IMR-90 (cell line): ENCODE results near the gene ATP6AP1. TPM values are rescaled to one million over a fixed set of nuclear protein-coding genes. Genes with fewer than 3 reads are reported as not detected.

Source experiments
- ATAC-seq: fragments of 200-7000 bp; cut with Tn5 transposase; 2 replicates; pipeline ENCODE4 v1.9.1; 2020; ENCODE audit warnings: low read depth, mild to moderate bottlenecking, moderate library complexity
- BruUV-seq: library from RNA; stranded (reverse); fragments of 400-500 nt; replicated peaks from 2 replicates; lab custom pipeline; 2021; lab: Mats Ljungman, UMichigan
- CTCF ChIA-PET: fragments of 300-600 bp; formaldehyde crosslinking; extraction: SDS; loops from one replicate; lab custom pipeline; 2021; ENCODE audit warnings: antibody characterized with exemption; lab: Yijun Ruan, JAX
- POLR2A ChIA-PET: fragments of 300-600 bp; sonication (Branson Sonifier 250); formaldehyde crosslinking; loops from one replicate; lab custom pipeline; 2022; ENCODE audit warnings: antibody characterized with exemption; ENCODE audit not compliant: unreplicated experiment; lab: Charles Lee
- DNase-seq: peaks from one replicate; pipeline ENCODE4 v3.0.0; 2013
- H2AFZ ChIP-seq: replicated peaks from 2 replicates; pipeline ENCODE3; 2013; ENCODE audit warnings: low read length, mild to moderate bottlenecking; ENCODE audit not compliant: poor library complexity
- H2AK5ac ChIP-seq: 2 replicates; pipeline ENCODE4 v1.6.1; 2013; ENCODE audit warnings: low read depth, low read length, inconsistent platforms
- H2AK9ac ChIP-seq: replicated peaks from 2 replicates; pipeline ENCODE3; 2013; ENCODE audit warnings: mild to moderate bottlenecking, low read depth, low read length, moderate library complexity; ENCODE audit not compliant: poor library complexity
- H2BK120ac ChIP-seq: 2 replicates; pipeline ENCODE4 v1.6.1; 2013; ENCODE audit warnings: low read depth, low read length, inconsistent platforms
- H2BK15ac ChIP-seq: 3 replicates; pipeline ENCODE4 v1.6.1; 2013; ENCODE audit warnings: low read depth, low read length, inconsistent platforms
- H2BK20ac ChIP-seq: 2 replicates; pipeline ENCODE4 v1.6.1; 2013; ENCODE audit warnings: low read depth, mild to moderate bottlenecking, inconsistent platforms, low read length, moderate library complexity
- H2BK5ac ChIP-seq: 2 replicates; pipeline ENCODE4 v1.6.1; 2013; ENCODE audit warnings: mild to moderate bottlenecking, low read depth, low read length, inconsistent platforms; ENCODE audit not compliant: poor library complexity, severe bottlenecking
- H3K14ac ChIP-seq: replicated peaks from 2 replicates; pipeline ENCODE4 v1.6.1; 2013; ENCODE audit warnings: low read depth, low read length, inconsistent platforms
- H3K18ac ChIP-seq: 2 replicates; pipeline ENCODE4 v1.6.1; 2013; ENCODE audit warnings: low read depth, low read length, control low read depth
- H3K23ac ChIP-seq: 2 replicates; pipeline ENCODE4 v1.6.1; 2013; ENCODE audit warnings: low read depth, low read length, inconsistent platforms
- H3K27ac ChIP-seq: 2 replicates; pipeline ENCODE4 v1.5.1; 2013; ENCODE audit warnings: mild to moderate bottlenecking, control low read depth, low read length; ENCODE audit not compliant: insufficient read depth
- H3K27me3 ChIP-seq: 2 replicates; pipeline ENCODE4 v1.6.1; 2013; ENCODE audit warnings: low read length; ENCODE audit not compliant: control insufficient read depth, insufficient read depth
- H3K36me3 ChIP-seq: 2 replicates; pipeline ENCODE4 v1.6.1; 2013; ENCODE audit warnings: low read length, mixed read lengths; ENCODE audit not compliant: control insufficient read depth, insufficient read depth
- H3K4ac ChIP-seq: 2 replicates; pipeline ENCODE4 v1.6.1; 2013; ENCODE audit warnings: low read depth, low read length, inconsistent platforms
- H3K4me1 ChIP-seq: 2 replicates; pipeline ENCODE4 v1.6.1; 2013; ENCODE audit warnings: low read length, mixed read lengths; ENCODE audit not compliant: control insufficient read depth, insufficient read depth
- H3K4me2 ChIP-seq: 2 replicates; pipeline ENCODE4 v1.6.1; 2013; ENCODE audit warnings: low read depth, mild to moderate bottlenecking, control low read depth, low read length, moderate library complexity
- H3K4me3 ChIP-seq: 2 replicates; pipeline ENCODE4 v1.5.1; 2013; ENCODE audit warnings: low read depth, mild to moderate bottlenecking, control low read depth, low read length, moderate library complexity; ENCODE audit not compliant: insufficient read depth
- H3K56ac ChIP-seq: 2 replicates; pipeline ENCODE4 v1.6.1; 2013; ENCODE audit warnings: low read length, inconsistent platforms; ENCODE audit not compliant: insufficient read depth; ENCODE audit errors: extremely low read depth
- H3K79me1 ChIP-seq, 2 experiments: 2 replicates each; pipeline ENCODE4 v1.6.1; 2013; ENCODE audit warnings: low read length in 2 of 2, inconsistent platforms in 1 of 2, low read depth in 1 of 2
- H3K9ac ChIP-seq: 2 replicates; pipeline ENCODE4 v1.6.1; 2013; ENCODE audit warnings: low read depth, low read length, control low read depth
- H3K9me1 ChIP-seq: 2 replicates; pipeline ENCODE4 v1.6.1; 2013; ENCODE audit warnings: low read length, inconsistent platforms; ENCODE audit not compliant: insufficient read depth
- H3K9me3 ChIP-seq: 2 replicates; pipeline ENCODE4 v1.6.1; 2013; ENCODE audit warnings: low read length; ENCODE audit not compliant: control insufficient read depth, insufficient read depth
- H4K20me1 ChIP-seq: 2 replicates; pipeline ENCODE4 v1.6.1; 2013; ENCODE audit warnings: low read length, inconsistent platforms; ENCODE audit not compliant: insufficient read depth
- H4K5ac ChIP-seq: 2 replicates; pipeline ENCODE4 v1.6.1; 2013; ENCODE audit warnings: mild to moderate bottlenecking, low read depth, low read length, control low read depth
- H4K8ac ChIP-seq, 2 experiments: 2 replicates each; pipeline ENCODE4 v1.6.1; 2013; ENCODE audit warnings: low read depth in 2 of 2, low read length in 2 of 2, control low read depth in 1 of 2, inconsistent platforms in 1 of 2
- H4K91ac ChIP-seq: 2 replicates; pipeline ENCODE4 v1.6.1; 2013; ENCODE audit warnings: low read depth, low read length, inconsistent platforms; ENCODE audit not compliant: insufficient read depth
- CEBPB ChIP-seq: IDR thresholded peaks from 2 replicates; pipeline ENCODE4 v1.6.1; 2012; ENCODE audit warnings: low read depth, low read length, improper control_type of control experiment
- CTCF ChIP-seq: conservative IDR thresholded peaks from 2 replicates; pipeline ENCODE4 v1.5.1; 2012; ENCODE audit warnings: mild to moderate bottlenecking, low read depth, low read length, improper control_type of control experiment
- MAFK ChIP-seq: IDR thresholded peaks from 2 replicates; pipeline ENCODE4 v1.6.1; 2012; ENCODE audit warnings: low read depth, low read length, improper control_type of control experiment
- RAD21 ChIP-seq: IDR thresholded peaks from 2 replicates; pipeline ENCODE4 v1.6.1; 2012; ENCODE audit warnings: low read length, improper control_type of control experiment
- RCOR1 ChIP-seq: IDR thresholded peaks from 2 replicates; pipeline ENCODE4 v1.6.1; 2012; ENCODE audit warnings: mild to moderate bottlenecking, low read length, improper control_type of control experiment; ENCODE audit not compliant: insufficient replicate concordance
- RFX5 ChIP-seq: IDR thresholded peaks from 2 replicates; pipeline ENCODE4 v1.8.0; 2012; ENCODE audit warnings: low read depth, mild to moderate bottlenecking, low read length, moderate library complexity
- SMC3 ChIP-seq: fragments of 150-350 bp; IDR thresholded peaks from 2 replicates; pipeline ENCODE4 v1.6.1; 2016; ENCODE audit warnings: low read depth, mild to moderate bottlenecking, antibody characterized with exemption, low read length, moderate library complexity
- WGBS, 2 experiments: methylation state at CpG; one replicate each; pipeline versions ENCODE4 v1.1.5 to v1.1.7; 2013; ENCODE audit warnings: missing lambda C conversion rate in 2 of 2; ENCODE audit not compliant: insufficient read length in 1 of 2; ENCODE audit errors: extremely low coverage in 2 of 2; 5-methylcytosine and 5-hydroxymethylcytosine counted together
- dilution Hi-C: fragments of 300-500 bp; cut with HindIII; formaldehyde crosslinking; loops from one replicate; pipeline ENCODE4 v1.14.3; 2018; ENCODE audit warnings: low sequenced_read_pairs; ENCODE audit not compliant: unreplicated experiment
- in situ Hi-C: fragments of 300-500 bp; cut with MboI; formaldehyde crosslinking; loops from 3 replicates; pipeline ENCODE4 v1.14.3; 2019; ENCODE audit warnings: low sequenced_read_pairs, inconsistent platforms, mixed read lengths
- intact Hi-C: fragments of 100-400 bp; cut with micrococcal nuclease; formaldehyde crosslinking; loops from 2 replicates; pipeline ENCODE4 v1.10.0; 2022
- polyA plus RNA-seq, 3 experiments: library from polyadenylated mRNA; depleted of rRNA; stranded (reverse); fragments of >200 nt; gene quantifications; 2 replicates each; pipeline ENCODE4 v1.2.3, GENCODE V29; 2012; ENCODE audit warnings: low replicate concordance in 1 of 3
- total RNA-seq: library from RNA; depleted of rRNA; stranded (reverse); fragments of >200 nt; gene quantifications from 2 replicates; pipeline ENCODE4 v1.2.3, GENCODE V29; 2012

ATP6AP1 gene
- total and polyA plus RNA-seq, 2 of the 4 experiments (the other 2 are of a cell fraction): 13.8 to 96.7 TPM

- no peak overlapping the region for H3K4me3 ChIP-seq
- no peaks in the 10 kb centered on the region; the same call in none of the 2 replicates for H4K20me1 ChIP-seq
- no peaks in the 10 kb centered on the region for H3K27me3 ChIP-seq
- no peak overlapping the region for H4K91ac ChIP-seq
- H3K56ac ChIP-seq: no peak overlapping the region
- in situ Hi-C loops: no loop called here
- H2AK9ac ChIP-seq: no peak overlapping the region
- no TSS peak for BruUV-seq
- no peak overlapping the region for H2BK5ac ChIP-seq
- peaks cover 52% of the 10 kb centered on the region for H3K36me3 ChIP-seq
- no peaks in the 10 kb centered on the region for H3K4me1 ChIP-seq
- no peak overlapping the region for H3K27ac ChIP-seq
- ATAC-seq (no peak), DNase-seq (no peak)
- H3K23ac ChIP-seq: no peak overlapping the region
- no peak overlapping the region for H3K4me2 ChIP-seq
- H3K9ac ChIP-seq: no peak overlapping the region
- intact Hi-C loops: no loop called here
- no peak overlapping the region for H2AFZ ChIP-seq
- no peak overlapping the region for H3K4ac ChIP-seq
- no peak for TF ChIP-seq RCOR1
- no peak for TF ChIP-seq SMC3
- TF ChIP-seq RFX5: no peak
- TF ChIP-seq RAD21: no peak
- TF ChIP-seq CEBPB: no peak
- no peak for TF ChIP-seq MAFK
- no peak for TF ChIP-seq CTCF
- no peak overlapping the region for H2BK15ac ChIP-seq
- H3K9me1 ChIP-seq: no peaks in the 10 kb centered on the region
- no peaks in the 10 kb centered on the region; a peak in 1 of 4 replicates for H3K79me1 ChIP-seq
- H4K8ac ChIP-seq: no peak overlapping the region
- ChIA-PET CTCF (no interaction called here), POLR2A (no interaction called here)
- no peak overlapping the region for H2AK5ac ChIP-seq
- no peak overlapping the region for H3K18ac ChIP-seq
- no peak overlapping the region for H2BK20ac ChIP-seq
- no peak overlapping the region for H4K5ac ChIP-seq
- H3K9me3 ChIP-seq: peaks cover 2% of the 10 kb centered on the region; the same call in 1 of the 2 replicates
- dilution Hi-C loops: no loop called here
- 74% methylated on average over 4 of the region's 23 CpGs; no CpG with 5 or more reads in 1 of the 2 experiments for WGBS, 2 experiments
- H2BK120ac ChIP-seq: no peak overlapping the region
- no peak overlapping the region for H3K14ac ChIP-seq
These were observed 43.6 kb downstream of the ATP6AP1 start for GRCh38 chrX:154471839-154472684.
